GM19351 (cell line): ENCODE measurements around the gene SVOP.
"Not testable (repeated sequence)": the region's sequence is repeated elsewhere in the genome, so short reads cannot be mapped to it uniquely, and the experiment has no call there.

Experiments used
- ATAC-seq: cut with Tn5 transposase; IDR thresholded peaks from one replicate; pipeline ENCODE4 v1.9.1; 2021; ENCODE audit warnings: mild to moderate bottlenecking, moderate library complexity; ENCODE audit not compliant: unreplicated experiment

Gene SVOP

DNA sequence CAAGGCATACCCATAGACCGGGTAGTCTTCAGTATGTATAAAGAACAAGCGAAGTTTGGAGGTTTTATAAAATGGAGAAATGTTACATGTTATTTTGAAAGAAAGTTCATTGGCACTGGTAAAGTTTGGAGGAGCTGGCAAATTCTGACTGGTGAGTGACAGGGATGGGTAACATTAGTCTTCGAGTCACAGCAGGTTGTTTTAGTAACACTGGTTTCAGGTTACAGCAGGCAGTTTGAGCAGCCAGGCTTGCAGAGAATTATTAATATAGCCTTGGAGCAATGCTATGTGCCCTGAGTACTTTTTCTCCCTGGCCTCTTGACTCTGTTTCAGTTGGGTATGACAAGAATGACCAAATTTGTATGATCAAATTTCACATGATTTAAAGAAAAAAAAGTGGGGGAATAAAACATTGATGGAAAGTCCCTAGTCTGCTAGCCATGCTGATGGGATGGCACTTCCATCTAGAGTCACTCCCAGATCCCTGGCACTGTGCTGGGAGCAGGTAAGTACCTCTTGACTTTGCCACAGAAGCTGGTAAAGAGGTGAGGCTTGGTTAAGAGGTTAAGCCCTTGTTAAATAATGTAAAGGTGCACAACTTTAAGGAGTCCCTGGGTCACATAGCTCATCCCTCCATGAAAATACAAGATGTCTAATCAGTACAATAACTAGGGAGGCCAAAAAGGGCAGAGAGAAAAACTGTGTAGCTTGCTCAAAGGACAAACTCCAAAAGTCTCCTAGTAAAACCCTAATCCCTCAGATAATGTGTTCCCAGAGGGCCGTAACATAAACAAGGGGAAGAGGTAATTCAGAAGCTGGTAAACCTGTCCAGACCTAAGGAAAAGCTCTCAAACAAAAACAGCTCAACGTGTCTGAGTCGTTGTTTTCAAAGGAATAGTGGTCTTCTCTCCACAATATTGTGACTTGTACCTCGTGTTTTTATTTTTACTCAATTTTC is 12.7 kb upstream of the SVOP start:
- no peak for ATAC-seq

DNA sequence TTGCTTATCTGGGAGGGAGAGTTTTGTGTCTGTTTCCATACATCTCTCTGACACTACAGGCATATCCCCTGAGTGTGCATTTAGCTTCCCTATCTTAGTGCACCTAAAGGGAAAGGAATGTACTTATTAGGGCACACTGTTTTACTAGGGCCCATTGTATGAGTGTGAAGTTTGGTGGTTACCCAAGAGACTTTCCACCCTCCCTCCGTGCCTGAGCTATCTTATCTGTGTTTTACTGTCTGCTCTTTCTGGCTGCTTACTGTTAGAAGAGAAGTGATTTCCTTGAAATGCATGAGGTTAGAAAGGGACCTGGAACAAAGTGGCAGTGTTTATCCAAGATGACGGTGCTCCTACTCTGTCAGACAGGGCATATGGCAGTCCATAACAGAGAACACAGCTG is 8.5 kb upstream of the SVOP start:
- ATAC-seq: no peak

DNA sequence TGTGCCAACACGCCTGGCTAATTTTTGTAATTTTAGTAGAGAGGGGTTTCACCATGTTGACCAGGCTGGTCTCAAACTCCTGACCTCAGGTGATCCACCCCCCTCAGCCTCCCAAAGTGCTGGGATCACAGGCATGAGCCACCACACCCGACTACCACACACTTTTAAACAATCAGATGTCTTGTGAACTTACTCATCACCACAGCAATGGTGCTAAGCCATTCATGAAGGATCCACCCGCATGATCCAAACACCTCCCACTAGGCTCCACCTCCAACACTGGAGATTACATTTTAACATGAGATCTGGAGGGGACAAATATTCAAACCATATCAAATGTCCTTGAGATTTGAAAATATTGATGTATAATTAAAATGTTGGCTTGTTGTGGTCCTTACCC is 7.8 kb upstream of the SVOP start:
- ATAC-seq: not testable (repeated sequence)

DNA sequence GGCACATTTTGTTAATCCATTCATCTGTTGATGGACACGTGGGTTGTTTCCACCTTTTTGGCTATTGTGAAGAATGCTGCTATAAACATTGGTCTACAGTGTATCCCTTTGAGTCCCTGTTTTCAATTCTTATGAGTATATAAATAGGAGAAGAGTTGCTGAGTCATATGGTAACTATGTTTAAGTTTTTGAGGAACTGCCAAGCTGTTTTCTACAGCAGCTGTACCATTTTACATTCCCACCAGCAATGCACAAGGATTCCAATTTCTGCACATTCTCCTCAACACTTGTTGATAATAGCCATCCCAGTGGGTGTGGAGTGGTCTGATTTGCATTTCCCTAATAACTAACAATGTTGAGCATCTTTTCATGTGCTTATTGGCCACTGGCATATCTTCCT is 6.9 kb upstream of the SVOP start:
- no peak for ATAC-seq

DNA sequence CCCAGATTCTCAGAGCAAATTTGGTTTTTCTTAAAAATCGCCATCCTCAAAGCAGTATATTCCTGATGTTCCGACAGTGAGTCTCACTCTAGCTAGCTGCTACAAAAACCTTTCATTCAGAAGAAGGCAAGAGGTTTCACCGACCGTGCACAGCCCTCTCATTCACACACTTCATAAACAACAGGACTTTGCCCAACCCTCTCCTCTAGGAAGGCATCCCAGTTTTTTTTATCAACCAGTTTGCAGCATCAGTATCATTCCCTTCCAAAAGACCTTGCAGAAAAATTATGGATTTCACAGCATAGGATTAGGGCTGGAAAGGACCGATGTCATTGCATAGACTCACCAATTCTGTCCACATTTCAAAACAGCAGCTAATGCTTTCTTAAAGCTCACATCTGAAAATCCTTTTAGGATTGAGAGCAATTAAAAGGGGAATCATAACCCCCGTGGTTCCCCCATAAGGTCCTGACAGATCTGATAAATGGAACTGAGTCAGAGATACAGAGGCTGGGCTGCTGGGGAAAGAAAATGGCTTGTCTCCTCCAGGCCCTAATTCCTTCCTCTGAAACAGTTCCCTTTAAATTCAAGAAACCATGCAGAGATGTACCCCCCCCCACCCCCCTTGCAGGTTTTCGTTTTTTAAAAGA is 597 bp downstream of the SVOP start:
- ATAC-seq: no peak

DNA sequence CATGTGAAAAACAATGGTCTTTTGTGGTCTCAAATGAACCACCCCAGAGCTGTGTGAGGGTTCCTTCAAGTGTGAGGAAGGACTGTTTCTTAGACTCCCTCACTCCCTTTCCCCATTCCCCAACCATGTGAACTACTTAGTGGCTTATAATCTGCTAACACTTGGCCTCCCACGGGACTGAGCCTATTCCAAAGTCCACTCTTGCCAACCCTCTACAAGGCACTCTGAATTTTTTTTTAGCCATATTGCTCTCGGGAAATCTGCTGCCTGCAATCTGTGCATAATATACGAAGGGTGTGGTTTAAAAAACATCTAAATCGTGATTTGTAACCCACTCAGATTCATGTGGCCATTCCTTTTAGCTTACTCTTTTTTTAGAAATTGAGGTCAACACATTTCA is 2.6 kb downstream of the SVOP start:
- ATAC-seq: no peak

DNA sequence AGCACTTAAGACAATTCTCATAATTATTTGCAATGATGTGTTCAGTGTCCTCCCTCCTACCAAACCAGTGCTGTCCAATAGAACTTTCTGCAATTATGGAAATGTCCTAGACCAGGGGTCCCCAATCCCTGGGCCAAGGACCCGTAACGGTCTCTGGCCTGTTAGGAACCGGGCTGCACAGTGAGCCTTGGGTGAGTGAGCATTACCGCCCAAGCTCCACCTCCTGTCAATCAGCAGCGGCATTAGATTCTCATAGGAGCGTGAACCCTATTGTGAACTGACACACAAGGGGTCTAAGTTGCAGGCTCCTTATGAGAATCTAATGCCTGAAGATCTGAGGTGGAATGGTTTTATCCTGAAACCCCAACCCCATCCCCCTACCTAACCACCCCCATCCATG is 3.9 kb downstream of the SVOP start:
- ATAC-seq: no peak

DNA sequence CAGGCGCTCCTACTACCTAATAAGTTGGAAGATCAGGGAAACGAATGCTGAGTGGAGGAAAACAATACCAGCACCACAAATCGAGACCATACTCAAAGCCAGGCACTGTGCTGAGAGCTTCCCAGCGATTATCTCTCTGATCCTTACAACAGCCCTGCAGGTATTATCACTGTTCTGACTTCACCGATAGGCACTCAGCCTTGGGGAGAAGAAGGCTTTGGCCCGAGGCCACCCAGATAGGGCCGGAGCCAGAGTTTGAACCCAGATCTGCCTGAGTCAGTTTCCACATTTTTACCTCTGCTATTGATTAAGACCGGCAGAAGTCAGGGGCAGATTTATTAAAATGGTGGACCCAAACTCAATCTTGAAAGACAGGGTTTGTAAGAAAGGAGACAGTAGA is 4.9 kb downstream of the SVOP start:
- ATAC-seq: no peak

DNA sequence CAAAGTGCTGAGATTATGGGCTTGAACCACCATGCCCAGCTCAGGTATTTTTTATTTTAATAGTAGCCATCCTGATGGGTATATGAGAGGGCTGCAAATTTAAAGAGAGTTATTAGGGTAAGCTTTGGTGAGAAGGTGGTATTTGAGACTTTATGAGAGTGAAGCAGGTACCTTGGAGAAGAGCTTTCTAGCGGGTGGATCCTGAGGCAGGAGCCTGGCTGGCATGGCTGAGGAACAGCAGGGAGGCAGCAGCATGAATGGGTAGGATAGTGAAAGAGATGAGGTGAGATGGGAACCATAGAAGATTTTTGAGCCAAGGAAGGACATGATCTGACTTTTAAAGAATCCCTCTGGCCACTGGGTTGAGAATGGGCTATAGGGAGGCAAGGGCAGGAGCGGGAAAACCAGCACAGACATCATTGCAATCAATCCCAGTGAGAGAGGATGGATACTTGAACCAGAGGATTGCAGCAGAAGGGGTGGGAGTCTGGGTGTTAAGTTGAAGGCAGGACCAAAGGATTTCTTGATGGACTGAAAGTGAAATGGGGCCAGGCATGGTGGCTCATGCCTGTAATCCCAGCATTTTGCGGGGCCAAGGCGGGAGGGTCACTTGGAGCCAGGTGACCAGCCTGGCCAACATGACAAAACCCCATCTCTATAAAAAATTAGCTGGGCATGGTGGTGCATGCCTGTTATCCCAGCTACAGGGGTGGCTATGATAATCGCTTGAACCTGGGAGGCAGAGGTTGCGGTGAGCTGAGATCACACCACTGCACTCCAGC is 5.7 kb downstream of the SVOP start:
- ATAC-seq: no peak

DNA sequence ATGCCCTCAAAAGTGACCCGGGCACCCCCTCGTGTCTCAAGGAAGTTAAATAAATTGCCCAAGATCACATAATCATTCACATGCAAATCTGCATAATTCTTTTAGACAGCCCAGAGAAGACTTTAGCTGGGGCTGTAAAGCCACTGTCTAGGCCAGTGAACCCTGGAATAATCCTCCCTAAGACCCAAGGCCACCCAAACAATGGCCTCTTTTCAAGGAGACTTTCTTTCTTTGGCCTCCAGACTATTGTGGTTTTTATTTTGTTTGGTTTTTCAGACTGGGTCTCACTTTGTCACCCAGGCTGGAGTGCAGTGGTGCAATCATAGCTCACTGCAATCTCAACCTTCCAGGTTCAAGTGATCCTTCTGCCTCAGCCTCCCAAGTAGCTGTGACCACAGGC is 10.6 kb downstream of the SVOP start:
- no peak for ATAC-seq

DNA sequence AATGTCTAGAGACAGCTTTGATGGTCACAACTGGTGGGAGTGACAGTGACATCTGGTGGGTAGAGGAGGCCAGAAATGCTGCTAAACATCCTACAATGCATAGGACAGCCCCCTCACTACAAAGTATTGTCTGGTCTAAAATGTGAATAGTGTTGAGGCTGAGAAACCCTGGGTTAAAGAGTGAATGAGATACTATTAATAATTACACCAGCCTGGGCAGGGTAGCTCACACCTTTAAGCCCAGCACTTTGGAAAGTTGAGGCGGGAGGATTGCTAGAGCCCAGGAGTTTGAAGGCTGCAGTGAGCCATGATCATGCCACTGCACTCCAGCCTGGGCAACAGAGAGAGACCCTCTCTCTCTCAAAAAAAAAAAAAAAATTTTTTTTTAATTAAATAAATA is 11.1 kb downstream of the SVOP start:
- no peak for ATAC-seq

DNA sequence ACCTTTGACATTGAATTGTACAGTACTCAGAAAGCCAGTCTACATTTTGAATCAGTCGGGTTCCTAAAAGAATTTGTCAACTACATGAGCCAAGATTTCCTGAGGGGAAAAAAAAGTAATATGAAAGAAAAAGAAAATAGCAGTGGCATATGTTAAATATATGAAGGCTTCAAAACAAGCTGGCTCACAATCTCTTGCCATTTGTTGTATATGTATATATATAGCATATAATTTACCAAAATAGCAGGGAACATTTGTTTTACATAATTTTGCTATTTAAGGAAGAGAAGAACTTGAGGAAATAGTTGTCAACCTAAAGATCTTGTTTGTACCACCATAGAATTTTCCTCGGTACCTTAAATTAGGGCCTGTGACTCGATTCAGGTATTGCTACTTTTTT is 16.9 kb downstream of the SVOP start:
- no peak for ATAC-seq

DNA sequence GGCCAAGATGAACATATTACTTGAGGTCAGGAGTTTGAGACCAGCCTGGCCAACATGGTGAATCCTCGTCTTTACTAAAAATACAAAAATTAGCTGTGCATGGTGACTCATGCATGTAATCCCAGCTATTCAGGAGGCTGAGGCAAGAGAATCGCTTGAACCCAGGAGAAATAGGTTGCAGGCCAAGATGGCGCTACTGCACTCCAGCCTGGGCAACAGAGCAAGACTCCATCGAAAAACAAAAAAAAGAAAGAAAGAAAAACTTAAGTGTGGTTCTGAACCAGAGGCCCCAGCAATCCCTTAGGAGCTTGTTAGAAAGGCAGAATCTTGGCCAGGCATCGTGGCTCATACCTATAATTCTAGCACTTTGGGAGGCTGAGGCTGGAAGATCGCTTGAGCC is 24.5 kb downstream of the SVOP start:
- no peak for ATAC-seq

DNA sequence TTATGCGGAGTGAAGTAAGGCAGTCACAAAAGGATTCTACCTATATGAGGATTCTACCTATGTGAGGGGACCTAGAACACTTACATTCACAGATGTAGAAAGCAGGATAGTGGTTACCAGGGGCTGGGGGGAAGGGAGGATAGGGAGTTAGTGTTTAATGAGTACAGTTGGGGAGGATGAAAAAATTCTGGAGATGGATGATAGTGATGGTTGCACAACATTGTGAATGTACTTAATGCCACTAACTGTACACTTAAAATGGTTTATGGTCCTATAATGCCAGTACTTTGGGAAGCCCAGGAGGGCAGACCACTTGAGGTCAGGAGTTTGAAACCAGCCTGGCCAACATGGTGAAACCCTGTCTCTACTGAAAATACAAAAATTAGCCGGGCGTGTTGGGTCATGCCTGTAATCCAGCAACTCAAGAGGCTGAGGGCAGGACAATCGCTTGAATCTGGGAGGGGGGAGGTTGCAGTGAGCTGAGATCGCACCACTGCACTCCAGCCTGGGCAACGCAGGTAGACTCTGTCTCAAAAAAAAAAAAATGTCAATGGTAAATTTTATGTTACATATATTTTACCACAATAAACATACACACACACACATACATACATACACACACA is 25.4 kb downstream of the SVOP start:
- no peak for ATAC-seq

DNA sequence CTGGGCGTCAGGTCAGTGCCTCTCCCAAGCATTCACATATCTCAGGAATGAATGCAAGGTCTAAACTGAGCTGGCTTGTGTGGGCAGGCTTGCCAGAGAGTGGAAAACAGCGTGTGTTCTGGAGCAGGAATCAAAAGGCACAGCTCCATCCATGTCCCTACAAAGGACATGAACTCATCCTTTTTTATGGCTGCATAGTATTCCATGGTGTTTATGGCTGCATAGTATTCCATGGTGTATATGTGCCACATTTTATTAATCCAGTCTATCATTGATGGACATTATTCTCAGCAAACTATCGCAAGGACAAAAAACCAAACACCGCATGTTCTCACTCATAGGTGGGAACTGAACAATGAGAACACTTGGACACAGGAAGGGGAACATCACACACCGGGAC is 30.8 kb downstream of the SVOP start:
- ATAC-seq: not testable (repeated sequence)

DNA sequence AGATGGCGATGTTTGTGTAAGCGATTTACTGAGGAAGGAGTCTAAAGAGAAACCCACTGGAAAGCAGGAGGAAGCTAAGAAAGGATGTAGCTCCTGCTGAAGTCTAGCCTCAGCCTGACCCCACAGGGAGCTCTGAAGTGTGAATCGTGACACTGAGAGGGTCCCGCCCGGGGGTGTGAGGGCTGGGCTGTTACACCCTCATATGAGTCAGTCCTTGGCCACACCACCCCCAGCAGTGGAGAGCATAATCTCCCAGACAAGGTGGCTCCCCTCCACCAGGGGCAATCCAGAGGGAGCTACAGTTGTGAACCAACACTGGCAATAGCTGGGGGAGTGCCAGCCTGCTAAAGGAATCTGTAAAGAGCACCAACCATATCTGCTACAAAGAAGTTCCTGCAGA is 31.5 kb downstream of the SVOP start:
- no peak for ATAC-seq

DNA sequence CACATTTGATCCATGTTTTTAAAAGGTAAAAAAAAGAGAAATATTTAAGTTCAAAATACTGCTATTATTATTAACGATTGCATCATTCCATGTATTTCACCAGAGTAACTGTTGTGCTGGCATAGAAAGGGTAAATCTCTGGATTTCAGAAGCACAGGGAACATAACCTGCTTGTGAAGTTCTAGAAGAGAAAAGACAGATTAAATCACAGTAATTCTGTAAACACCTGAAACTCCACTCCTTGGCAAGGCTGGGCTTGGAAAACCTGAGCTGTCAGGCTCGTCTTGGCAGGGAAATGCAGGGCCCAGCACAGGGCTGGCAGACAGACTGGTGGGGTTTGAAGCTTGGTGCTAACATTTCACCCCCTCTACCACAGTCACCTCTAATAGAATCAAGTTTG is 35.1 kb downstream of the SVOP start:
- no peak for ATAC-seq

DNA sequence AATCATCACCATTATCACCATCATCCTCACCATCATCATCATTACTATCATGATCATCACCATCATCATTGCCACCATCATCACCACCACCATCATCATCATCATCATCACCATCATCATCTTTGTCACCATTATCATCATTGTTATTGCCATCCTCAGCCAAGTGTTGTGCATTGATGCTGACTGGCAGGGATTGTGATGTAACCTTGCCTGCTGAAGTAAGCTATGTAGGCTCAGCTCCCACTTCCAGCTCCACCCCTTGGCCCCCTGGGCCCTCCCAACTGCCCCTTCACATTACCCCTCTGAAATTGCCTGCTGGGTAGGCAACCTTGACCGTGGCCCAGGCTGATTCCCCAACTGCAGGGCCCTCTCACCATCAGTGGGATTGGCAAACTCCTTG is 37.6 kb downstream of the SVOP start:
- ATAC-seq: no peak

DNA sequence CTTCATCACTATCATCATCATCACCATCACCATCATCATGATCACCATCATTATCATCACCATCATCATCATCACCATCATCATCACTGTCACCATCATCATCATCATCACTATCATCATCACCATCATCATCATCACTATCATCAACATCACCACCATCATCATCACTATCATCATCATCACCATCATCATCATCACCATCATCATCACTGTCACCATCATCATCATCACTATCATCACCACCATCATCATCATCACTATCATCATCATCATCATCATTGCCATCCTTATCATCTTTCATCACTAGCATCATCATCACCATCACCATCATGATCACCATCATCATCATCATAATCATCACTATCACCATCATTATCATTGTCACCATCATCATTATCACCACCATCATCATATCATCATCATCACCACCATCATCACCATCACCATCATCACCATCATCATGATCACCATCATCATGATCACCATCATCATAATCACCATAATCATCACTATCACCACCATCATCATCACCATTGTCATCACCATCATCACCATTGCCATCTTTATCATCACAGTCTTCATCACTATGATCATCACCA is 38.1 kb downstream of the SVOP start:
- no peak for ATAC-seq

DNA sequence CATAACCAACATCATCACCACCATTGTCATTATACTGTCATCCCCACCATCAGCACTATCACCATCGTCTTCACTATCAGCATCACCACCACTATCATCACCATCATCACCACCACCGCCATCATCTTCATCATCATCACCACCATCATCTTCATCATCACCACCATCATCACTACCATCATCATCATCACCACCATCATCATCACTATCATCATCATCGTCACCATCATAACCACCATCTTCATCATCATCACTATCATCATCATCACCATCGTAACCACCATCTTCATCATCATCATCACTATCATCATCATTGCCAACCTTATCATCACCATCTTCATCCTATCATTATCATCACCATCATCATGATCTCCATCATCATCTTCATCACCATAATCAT is 39.0 kb downstream of the SVOP start:
- no peak for ATAC-seq
